ENCODE measurements around the gene TNS1. TPM values are rescaled to one million over a fixed set of nuclear protein-coding genes. Genes with fewer than 3 reads are reported as not detected.

The TNS1 gene
- total and polyA plus RNA-seq, 10 of the 15 experiments (the other 5 are each of a cell fraction or from before 2014, with no cell fraction given), result 0.05 to 0.44 TPM; not detected in 8

- no peak for ATAC-seq
- ChIA-PET RAD21 (ENCODE audit: unreplicated experiment) (no interaction called here), POLR2A (no interaction called here), CTCF (no interaction called here), SMC1A (ENCODE audit: uncharacterized antibody, unreplicated experiment) (no interaction called here)
- H2AFZ ChIP-seq (ENCODE audit: control insufficient read depth, low read depth, low read length), result no peak overlapping the region
- intact Hi-C loops (cut with micrococcal nuclease; ENCODE audit: unreplicated experiment), result no loop called here
- no peak for FAIRE-seq
- no peak overlapping the region for H3K4me2 ChIP-seq (ENCODE audit: control insufficient read depth, insufficient read depth)
- peaks cover 4% of the 10 kb centered on the region; the same call in 1 of the 2 replicates for H3K4me1 ChIP-seq (ENCODE audit: control insufficient read depth, insufficient read depth, low read length)
- no peaks in the 10 kb centered on the region for H3K9me3 ChIP-seq (replicated peaks; ENCODE audit: control insufficient read depth, insufficient read depth, low read length)
- no peaks in the 10 kb centered on the region for H3K79me2 ChIP-seq (ENCODE audit: control insufficient read depth, insufficient read depth, low read length)
- no TSS peak for BruUV-seq (replicated peaks)
- no peak overlapping the region for H3K4me3 ChIP-seq
- H3K27me3 ChIP-seq (replicated peaks in 1 of 2; ENCODE audit: control insufficient read depth in 2 of 2, insufficient read depth in 2 of 2, low read length in 1 of 2), result peaks cover 0 to 4% of the 10 kb centered on the region in 2 experiments; a peak in 3 of 4 replicates
- no peaks in the 10 kb centered on the region for H3K36me3 ChIP-seq (ENCODE audit: control insufficient read depth in 2 of 2, insufficient read depth in 2 of 2, low read length in 1 of 2)
- no peak overlapping the region for H3K9ac ChIP-seq (ENCODE audit: control insufficient read depth, insufficient read depth, low read length)
- H3K27ac ChIP-seq (ENCODE audit: control insufficient read depth, insufficient read depth), result no peak overlapping the region
- no peak for TF ChIP-seq HSF1 (IDR thresholded peaks at IDR 0.05; ENCODE audit: low read depth, low read length)
- TF ChIP-seq BCLAF1 (IDR thresholded peaks at IDR 0.05), result no peak
- no peak for TF ChIP-seq CBX3 (IDR thresholded peaks at IDR 0.05; ENCODE audit: borderline replicate concordance, low read depth)
- TF ChIP-seq E2F8 (IDR thresholded peaks at IDR 0.05; ENCODE audit: low read depth, partially characterized antibody), result no peak
- TF ChIP-seq MLLT1 (IDR thresholded peaks at IDR 0.05), result no peak
- TF ChIP-seq RFX5 (IDR thresholded peaks at IDR 0.05; ENCODE audit: low read depth, low read length), result no peak
- no peak for TF ChIP-seq KAT2A (conservative IDR thresholded peaks at IDR 0.05; ENCODE audit: control insufficient read depth, low read depth, low read length)
- no peak for TF ChIP-seq CREB1 (IDR thresholded peaks at IDR 0.05; ENCODE audit: low read depth)
- TF ChIP-seq PAX5 (IDR thresholded peaks at IDR 0.05; ENCODE audit: borderline replicate concordance, low read depth, low read length), result no peak
- TF ChIP-seq KLF5 (IDR thresholded peaks at IDR 0.05; ENCODE audit: partially characterized antibody), result no peak
- in situ Hi-C loops (cut with MboI), result no loop called here
- no peak for DNase-seq (ENCODE audit: low read depth, low spot score)
- no peaks in the 10 kb centered on the region for H4K20me1 ChIP-seq (ENCODE audit: control insufficient read depth, insufficient read depth)
- WGBS (ENCODE audit: insufficient coverage, insufficient replicate concordance, low lambda C conversion rate, missing lambda C conversion rate), result 13% methylated on average over 5 of the region's 5 CpGs
These were observed 142.9 kb downstream of the TNS1 start for GRCh38 chr2:217859926-217860325.
